Right cardiac atrium (tissue), 5 donors: ENCODE measurements around the gene UTRN. TPM values are rescaled to one million over a fixed set of nuclear protein-coding genes. Genes with fewer than 3 reads are reported as not detected.

ENCODE experiments used
- ATAC-seq, 2 donors: fragments of 200-7000 bp; cut with Tn5 transposase; one replicate each; pipeline versions ENCODE4 v1.8.0 to v1.9.1; 2020; ENCODE audit warnings: moderate library complexity in 2 of 2, mild to moderate bottlenecking in 1 of 2
- DNase-seq, 3 donors: peaks; one replicate each; pipeline ENCODE4 v3.0.0-alpha.2; 2020
- H3K27ac ChIP-seq: one replicate; pipeline ENCODE4 v1.5.1; 2013; ENCODE audit warnings: mild to moderate bottlenecking, low read length, control low read depth, moderate library complexity
- H3K27me3 ChIP-seq: one replicate; pipeline ENCODE4 v1.6.1; 2013; ENCODE audit not compliant: control insufficient read depth, insufficient read depth
- H3K4me1 ChIP-seq: one replicate; pipeline ENCODE4 v1.6.1; 2013; ENCODE audit warnings: low read length; ENCODE audit not compliant: control insufficient read depth, insufficient read depth
- H3K4me3 ChIP-seq: one replicate; pipeline ENCODE4 v1.5.1; 2013; ENCODE audit warnings: low read length, control low read depth
- H3K9me3 ChIP-seq: one replicate; pipeline ENCODE4 v1.6.1; 2013; ENCODE audit warnings: low read length; ENCODE audit not compliant: control insufficient read depth
- WGBS: extraction: QIAGEN DNeasy Blood & Tissue Kit; methylation state at CpG from one replicate; pipeline ENCODE4 v1.1.7; 2013; 5-methylcytosine and 5-hydroxymethylcytosine counted together
- intact Hi-C, 4 donors: fragments of 100-400 bp; cut with DNase I; formaldehyde crosslinking; loops; one replicate each; pipeline versions ENCODE4 v1.11.0 to v1.14.0; 2022 to 2023
- polyA plus RNA-seq: library from polyadenylated mRNA; stranded (reverse); fragments of 200-250 nt; gene quantifications from one replicate; pipeline ENCODE4 v1.2.3, GENCODE V29; 2013
- total RNA-seq, 4 donors: library from RNA; stranded (reverse); fragmentation: NEBNext Ultra II Directional; extraction: Animal tissue kit (Norgen Biotek cat#: 25700); gene quantifications; one replicate each; pipeline ENCODE4 v1.2.1, GENCODE V29; 2021
- donor health status: healthy with polysubstance abuse.
- donor health status: DM: no; HTN: yes; CAD: no.
- donor health status: DM: no; HTN: no; CAD: no.
- donor health status: DM: no; HTN: yes; CAD: no; lungs with severe emphysema.
- donor health status: DM: yes; HTN: yes; CAD: no.

The UTRN gene
- total and polyA plus RNA-seq, 5 donors, result 11.5 to 70.5 (median 68.4) TPM

GRCh38 chr6:144297511-144298100 lies 12.5 kb downstream of the UTRN start:
- DNase-seq, result no peak
- intact Hi-C loops, result no loop called here
- peak in 1 of 2 donors; percentile 58 for ATAC-seq
- peaks cover 6% of the 10 kb centered on the region for H3K4me1 ChIP-seq
- WGBS, result 51% methylated on average over 3 of the region's 3 CpGs
- H3K27ac ChIP-seq, result no peak overlapping the region
- no peaks in the 10 kb centered on the region for H3K9me3 ChIP-seq
- no peak overlapping the region for H3K4me3 ChIP-seq
- no peaks in the 10 kb centered on the region for H3K27me3 ChIP-seq

- 59% methylated on average over 5 of the region's 5 CpGs for WGBS
- peak overlapping the region; percentile 27 for H3K27ac ChIP-seq
- ATAC-seq (no peak), DNase-seq (no peak)
- H3K9me3 ChIP-seq, result no peaks in the 10 kb centered on the region
- H3K4me3 ChIP-seq, result no peak overlapping the region
- intact Hi-C loops, result no loop called here
- no peaks in the 10 kb centered on the region for H3K27me3 ChIP-seq
- H3K4me1 ChIP-seq, result peaks cover 6% of the 10 kb centered on the region
Measured at GRCh38 chr6:144298194-144298593, 13.1 kb downstream of the UTRN start.

GRCh38 chr6:144298916-144299315 lies 13.8 kb downstream of the UTRN start:
- intact Hi-C loops, result no loop called here
- Histone ChIP-seq H3K4me1 (peaks cover 6% of the 10 kb centered on the region), H3K4me3 (no peak overlapping the region), H3K27ac (no peak overlapping the region), H3K9me3 (no peaks in the 10 kb centered on the region), H3K27me3 (no peaks in the 10 kb centered on the region)
- DNase-seq (no peak), ATAC-seq (no peak)
- WGBS, result 95% methylated on average over 1 of the region's 1 CpG

- Histone ChIP-seq H3K27me3 (no peaks in the 10 kb centered on the region), H3K9me3 (no peaks in the 10 kb centered on the region), H3K4me1 (peaks cover 1% of the 10 kb centered on the region), H3K27ac (no peak overlapping the region), H3K4me3 (no peak overlapping the region)
- DNase-seq, result no peak
- 95% methylated on average over 5 of the region's 5 CpGs for WGBS
- intact Hi-C loops, result no loop called here
- ATAC-seq, result no peak
Measured at GRCh38 chr6:144302701-144303372, 17.7 kb downstream of the UTRN start.

GRCh38 chr6:144304223-144304848 lies 19.2 kb downstream of the UTRN start:
- intact Hi-C loops, result no loop called here
- Histone ChIP-seq H3K4me1 (no peaks in the 10 kb centered on the region), H3K27ac (no peak overlapping the region), H3K9me3 (no peaks in the 10 kb centered on the region), H3K4me3 (no peak overlapping the region), H3K27me3 (no peaks in the 10 kb centered on the region)
- WGBS, result 95% methylated on average over 4 of the region's 4 CpGs
- ATAC-seq (no peak), DNase-seq (no peak)

GRCh38 chr6:144305567-144305966 lies 20.4 kb downstream of the UTRN start:
- intact Hi-C loops, result no loop called here
- WGBS, result 90% methylated on average over 1 of the region's 1 CpG
- Histone ChIP-seq H3K4me3 (no peak overlapping the region), H3K9me3 (no peaks in the 10 kb centered on the region), H3K27ac (no peak overlapping the region), H3K4me1 (no peaks in the 10 kb centered on the region), H3K27me3 (no peaks in the 10 kb centered on the region)
- DNase-seq, result no peak
- ATAC-seq, result no peak

- no peak overlapping the region for H3K4me3 ChIP-seq
- DNase-seq (no peak), ATAC-seq (no peak)
- intact Hi-C loops, result no loop called here
- WGBS, result 72% methylated on average over 3 of the region's 3 CpGs
- no peaks in the 10 kb centered on the region for H3K9me3 ChIP-seq
- H3K27me3 ChIP-seq, result no peaks in the 10 kb centered on the region
- H3K4me1 ChIP-seq, result no peaks in the 10 kb centered on the region
- no peak overlapping the region for H3K27ac ChIP-seq
Measured at GRCh38 chr6:144305985-144306384, 20.9 kb downstream of the UTRN start.

- 89% methylated on average over 3 of the region's 3 CpGs for WGBS
- intact Hi-C loops, result no loop called here
- Histone ChIP-seq H3K9me3 (no peaks in the 10 kb centered on the region), H3K27me3 (no peaks in the 10 kb centered on the region), H3K27ac (no peak overlapping the region), H3K4me3 (no peak overlapping the region), H3K4me1 (no peaks in the 10 kb centered on the region)
- DNase-seq, result no peak
- no peak for ATAC-seq
Measured at GRCh38 chr6:144307880-144308279, 22.7 kb downstream of the UTRN start.

GRCh38 chr6:144310765-144311164 lies 25.6 kb downstream of the UTRN start:
- WGBS, result 88% methylated on average over 5 of the region's 5 CpGs
- ATAC-seq, result no peak

GRCh38 chr6:144311361-144311760 lies 26.2 kb downstream of the UTRN start:
- Histone ChIP-seq H3K4me1 (peaks cover 19% of the 10 kb centered on the region), H3K27ac (no peak overlapping the region), H3K9me3 (no peaks in the 10 kb centered on the region), H3K4me3 (no peak overlapping the region), H3K27me3 (no peaks in the 10 kb centered on the region)
- WGBS, result 97% methylated on average over 2 of the region's 2 CpGs
- ATAC-seq, result no peak
- no peak for DNase-seq
- intact Hi-C loops, result no loop called here

More at GRCh38 chr6:144310765-144311164, 25.6 kb downstream of the UTRN start:
- no peak overlapping the region for H3K4me3 ChIP-seq
- no peaks in the 10 kb centered on the region for H3K27me3 ChIP-seq
- intact Hi-C loops, result no loop called here
- peaks cover 17% of the 10 kb centered on the region for H3K4me1 ChIP-seq
- no peak for DNase-seq
- H3K27ac ChIP-seq, result no peak overlapping the region
- H3K9me3 ChIP-seq, result no peaks in the 10 kb centered on the region

- Histone ChIP-seq H3K27ac (peak overlapping the region; percentile 25), H3K27me3 (no peaks in the 10 kb centered on the region), H3K4me1 (peaks cover 19% of the 10 kb centered on the region), H3K9me3 (no peaks in the 10 kb centered on the region), H3K4me3 (no peak overlapping the region)
- ATAC-seq (peak; percentile 93 to 97), DNase-seq (peak; percentile 73 to 87 (median 85))
- WGBS, result 35% methylated on average over 5 of the region's 5 CpGs
- intact Hi-C loops, result no loop called here
Measured at GRCh38 chr6:144314003-144314485, 28.9 kb downstream of the UTRN start.
